Myocyte (in vitro differentiated cells): ENCODE measurements around the gene LANCL2. TPM values are rescaled to one million over a fixed set of nuclear protein-coding genes. Genes with fewer than 3 reads are reported as not detected.

Experiments used
- DNase-seq: peaks from one replicate; pipeline ENCODE4 v3.0.0-alpha.2; 2012; ENCODE audit warnings: low read depth
- total RNA-seq: library from RNA; depleted of rRNA; stranded (reverse); fragments of >200 nt; gene quantifications from 2 replicates; pipeline ENCODE4 v1.2.3, GENCODE V29; 2014

Gene LANCL2
- total RNA-seq, 1 donor from 2014 or later = 28.5 TPM

- no peak for DNase-seq
Measured at GRCh38 chr7:55437375-55437774, 72.2 kb downstream of the LANCL2 start.

- no peak for DNase-seq
Measured at GRCh38 chr7:55438085-55438756, 73.1 kb downstream of the LANCL2 start.

- peak; percentile 51 for DNase-seq
Measured at GRCh38 chr7:55438757-55439525, 73.8 kb downstream of the LANCL2 start.

- peak; percentile 65 for DNase-seq
Measured at GRCh38 chr7:55439627-55440026, 74.5 kb downstream of the LANCL2 start.

- no peak for DNase-seq
Measured at GRCh38 chr7:55440040-55440690, 75.0 kb downstream of the LANCL2 start.

GRCh38 chr7:55441002-55441401 is 75.9 kb downstream of the LANCL2 start:
- DNase-seq = no peak

GRCh38 chr7:55441774-55442522 is 76.8 kb downstream of the LANCL2 start:
- DNase-seq = peak; percentile 86

- DNase-seq = no peak
Measured at GRCh38 chr7:55444786-55445185, 79.6 kb downstream of the LANCL2 start.

GRCh38 chr7:55448526-55448925 is 83.4 kb downstream of the LANCL2 start:
- no peak for DNase-seq

- DNase-seq = no peak
Measured at GRCh38 chr7:55449205-55449991, 84.3 kb downstream of the LANCL2 start.

GRCh38 chr7:55449992-55450535 is 84.9 kb downstream of the LANCL2 start:
- no peak for DNase-seq

GRCh38 chr7:55452971-55453370 is 87.8 kb downstream of the LANCL2 start:
- no peak for DNase-seq

GRCh38 chr7:55457801-55458200 is 92.7 kb downstream of the LANCL2 start:
- peak; percentile 26 for DNase-seq

GRCh38 chr7:55458351-55458750 is 93.2 kb downstream of the LANCL2 start:
- DNase-seq = no peak

- DNase-seq = no peak
Measured at GRCh38 chr7:55463686-55464262, 98.6 kb downstream of the LANCL2 start.

- no peak for DNase-seq
Measured at GRCh38 chr7:55464422-55464821, 99.3 kb downstream of the LANCL2 start.

GRCh38 chr7:55465691-55466090 is 100.6 kb downstream of the LANCL2 start:
- no peak for DNase-seq

GRCh38 chr7:55467047-55467593 is 102.0 kb downstream of the LANCL2 start:
- DNase-seq = no peak

- DNase-seq = no peak
Measured at GRCh38 chr7:55468495-55468894, 103.4 kb downstream of the LANCL2 start.

GRCh38 chr7:55469271-55469681 is 104.1 kb downstream of the LANCL2 start:
- peak; percentile 67 for DNase-seq
